Measurements from ENCODE around the gene SLC18A2. TPM values are rescaled to one million over a fixed set of nuclear protein-coding genes. Genes with fewer than 3 reads are reported as not detected.
"Not testable (repeated sequence)": the region's sequence is repeated elsewhere in the genome, so short reads cannot be mapped to it uniquely, and the experiment has no call there.

SLC18A2 gene
- total RNA-seq, 2 donors from 2014 or later, result 0.13 to 0.47 TPM

GRCh38 chr10:117256910-117257309 is 16.0 kb downstream of the SLC18A2 start:
- intact Hi-C loops (cut with DNase I), result no loop called here
- DNase-seq (no peak), ATAC-seq (no peak)

- intact Hi-C loops (cut with DNase I), result no loop called here
- no peak for ATAC-seq
- no peak for DNase-seq
These were observed 16.8 kb downstream of the SLC18A2 start for GRCh38 chr10:117257721-117258120.

GRCh38 chr10:117259279-117259678 is 18.4 kb downstream of the SLC18A2 start:
- DNase-seq (no peak), ATAC-seq (no peak)
- intact Hi-C loops (cut with DNase I), result no loop called here

GRCh38 chr10:117260084-117260483 is 19.2 kb downstream of the SLC18A2 start:
- no peak for DNase-seq
- intact Hi-C loops (cut with DNase I), result no loop called here
- ATAC-seq, result no peak

- DNase-seq (no peak), ATAC-seq (no peak)
- intact Hi-C loops (cut with DNase I), result no loop called here
These were observed 20.6 kb downstream of the SLC18A2 start for GRCh38 chr10:117261501-117261900.

GRCh38 chr10:117262291-117262902 is 21.5 kb downstream of the SLC18A2 start:
- no peak for ATAC-seq
- DNase-seq, result no peak
- intact Hi-C loops (cut with DNase I), result no loop called here

- no peak for DNase-seq
- intact Hi-C loops (cut with DNase I), result no loop called here
- ATAC-seq, result no peak
These were observed 22.0 kb downstream of the SLC18A2 start for GRCh38 chr10:117262903-117263293.

GRCh38 chr10:117264782-117265181 is 23.9 kb downstream of the SLC18A2 start:
- intact Hi-C loops (cut with DNase I), result no loop called here
- ATAC-seq (no peak), DNase-seq (no peak)

- intact Hi-C loops (cut with DNase I), result no loop called here
- no peak for DNase-seq
- ATAC-seq, result no peak
These were observed 25.5 kb downstream of the SLC18A2 start for GRCh38 chr10:117266400-117266799.

GRCh38 chr10:117266812-117267211 is 25.9 kb downstream of the SLC18A2 start:
- no peak for DNase-seq
- intact Hi-C loops (cut with DNase I), result no loop called here
- ATAC-seq, result no peak

GRCh38 chr10:117268258-117268657 is 27.3 kb downstream of the SLC18A2 start:
- no peak for ATAC-seq
- intact Hi-C loops (cut with DNase I), result no loop called here
- no peak for DNase-seq

- DNase-seq (no peak), ATAC-seq (no peak)
- intact Hi-C loops (cut with DNase I), result no loop called here
These were observed 28.0 kb downstream of the SLC18A2 start for GRCh38 chr10:117268907-117269306.

- intact Hi-C loops (cut with DNase I), result no loop called here
- DNase-seq (no peak), ATAC-seq (no peak)
These were observed 30.5 kb downstream of the SLC18A2 start for GRCh38 chr10:117271427-117271826.

- intact Hi-C loops (cut with DNase I), result no loop called here
- no peak for ATAC-seq
- DNase-seq, result no peak
These were observed 31.5 kb downstream of the SLC18A2 start for GRCh38 chr10:117272195-117273076.

- intact Hi-C loops (cut with DNase I), result no loop called here
- ATAC-seq (no peak), DNase-seq (no peak)
These were observed 33.1 kb downstream of the SLC18A2 start for GRCh38 chr10:117273980-117274379.

- intact Hi-C loops (cut with DNase I), result no loop called here
- no peak for ATAC-seq
- no peak for DNase-seq
These were observed 33.6 kb downstream of the SLC18A2 start for GRCh38 chr10:117274509-117274908.

- DNase-seq (no peak), ATAC-seq (no peak)
- intact Hi-C loops (cut with DNase I), result no loop called here
These were observed 34.2 kb downstream of the SLC18A2 start for GRCh38 chr10:117275121-117275520.

GRCh38 chr10:117277675-117278074 is 36.8 kb downstream of the SLC18A2 start:
- ATAC-seq (no peak), DNase-seq (no peak)
- intact Hi-C loops (cut with DNase I), result no loop called here

- DNase-seq (no peak), ATAC-seq (no peak)
- intact Hi-C loops (cut with DNase I), result no loop called here
These were observed 44.0 kb downstream of the SLC18A2 start for GRCh38 chr10:117284716-117285494.

GRCh38 chr10:117290872-117291271 is 50.0 kb downstream of the SLC18A2 start:
- ATAC-seq; intact Hi-C loops (cut with DNase I); DNase-seq: not testable (repeated sequence)
